22Rv1 (cell line): ENCODE results near the gene GNG2.

ENCODE experiments used
- CTCF ChIP-seq: fragments of 450-650 bp; IDR thresholded peaks from 2 replicates; pipeline ENCODE4 v1.5.1; 2017; ENCODE audit warnings: mild to moderate bottlenecking
- ZFX ChIP-seq: fragments of 450-650 bp; IDR thresholded peaks from 2 replicates; pipeline ENCODE4 v1.6.1; 2017; ENCODE audit warnings: antibody characterized with exemption, borderline replicate concordance

DNA sequence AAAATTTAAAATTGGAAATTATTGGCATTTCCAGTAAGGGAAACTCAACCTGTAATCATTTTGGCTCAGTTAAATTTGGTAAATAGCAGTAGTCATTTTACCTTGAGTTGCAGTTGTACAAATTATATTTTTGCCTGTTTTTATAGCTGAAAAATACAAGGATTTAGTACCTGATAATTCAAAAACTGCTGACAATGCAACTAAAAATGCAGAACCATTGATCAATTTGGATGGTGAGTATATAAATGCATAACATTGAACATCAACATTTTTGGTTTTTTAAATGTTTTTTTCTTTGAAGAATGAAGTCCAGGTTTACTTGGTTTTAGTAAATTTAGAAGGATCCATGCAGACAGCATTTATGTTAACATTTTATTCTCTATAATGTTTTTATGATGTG, 137.9 kb downstream of the GNG2 start:
- no peak for TF ChIP-seq CTCF
- TF ChIP-seq ZFX, result no peak
